GM18511 (cell line): Measurements from ENCODE around the gene RAPGEF3.

ENCODE experiments used
- ATAC-seq: cut with Tn5 transposase; IDR thresholded peaks from one replicate; pipeline ENCODE4 v1.9.1; 2021; ENCODE audit warnings: mild to moderate bottlenecking, moderate library complexity; ENCODE audit not compliant: unreplicated experiment

RAPGEF3 gene

GRCh38 chr12:47725893-47726292 lies 32.8 kb downstream of the RAPGEF3 start:
- peak; percentile 93 for ATAC-seq

- ATAC-seq, result no peak
Measured at GRCh38 chr12:47725091-47725772, 33.4 kb downstream of the RAPGEF3 start, which contains the start of gene ENDOU. Gene ENDOU (minus strand): TSS chr12:47725490. CDS start chr12:47725413, 77 bp downstream.

- no peak for ATAC-seq
Measured at GRCh38 chr12:47722941-47723631, 35.6 kb downstream of the RAPGEF3 start.

GRCh38 chr12:47722136-47722834 lies 36.4 kb downstream of the RAPGEF3 start:
- ATAC-seq, result no peak

- ATAC-seq, result no peak
Measured at GRCh38 chr12:47721431-47721973, 37.2 kb downstream of the RAPGEF3 start.

- ATAC-seq, result no peak
Measured at GRCh38 chr12:47718531-47718930, 40.1 kb downstream of the RAPGEF3 start.

GRCh38 chr12:47717443-47718193 lies 41.1 kb downstream of the RAPGEF3 start:
- ATAC-seq, result no peak

- ATAC-seq, result no peak
Measured at GRCh38 chr12:47717046-47717442, 41.6 kb downstream of the RAPGEF3 start.

- ATAC-seq, result no peak
Measured at GRCh38 chr12:47715877-47716548, 42.7 kb downstream of the RAPGEF3 start.

GRCh38 chr12:47715393-47715876 lies 43.2 kb downstream of the RAPGEF3 start:
- peak; percentile 90 for ATAC-seq

GRCh38 chr12:47714826-47715386 lies 43.8 kb downstream of the RAPGEF3 start:
- ATAC-seq, result peak; percentile 32

GRCh38 chr12:47712171-47712570 lies 46.5 kb downstream of the RAPGEF3 start:
- ATAC-seq, result no peak

- no peak for ATAC-seq
Measured at GRCh38 chr12:47711448-47711847, 47.2 kb downstream of the RAPGEF3 start.

- ATAC-seq, result no peak
Measured at GRCh38 chr12:47710278-47710677, 48.4 kb downstream of the RAPGEF3 start.

- no peak for ATAC-seq
Measured at GRCh38 chr12:47709671-47710070, 49.0 kb downstream of the RAPGEF3 start.

GRCh38 chr12:47709237-47709636 lies 49.4 kb downstream of the RAPGEF3 start:
- ATAC-seq, result no peak

GRCh38 chr12:47707905-47708543 lies 50.7 kb downstream of the RAPGEF3 start:
- peak; percentile 21 for ATAC-seq

- no peak for ATAC-seq
Measured at GRCh38 chr12:47707355-47707754, 51.3 kb downstream of the RAPGEF3 start.
